H1 (cell line): Measurements from ENCODE around the gene SEC22B. TPM values are rescaled to one million over a fixed set of nuclear protein-coding genes. Genes with fewer than 3 reads are reported as not detected.
"Not testable (repeated sequence)": the region's sequence is repeated elsewhere in the genome, so short reads cannot be mapped to it uniquely, and the experiment has no call there.

Experiments used
- CTCF ChIA-PET: fragments of 300-600 bp; sonication (Branson Sonifier 250); formaldehyde crosslinking; loops from one replicate; lab custom pipeline; 2021; ENCODE audit not compliant: partially characterized antibody; lab: Charles Lee
- POLR2A ChIA-PET: fragments of 300-600 bp; sonication (Branson Sonifier 250); formaldehyde crosslinking; loops from one replicate; lab custom pipeline; 2021; ENCODE audit warnings: inconsistent platforms; ENCODE audit not compliant: partially characterized antibody; lab: Charles Lee
- DNase-seq, 2 experiments: peaks; one replicate each; pipeline versions ENCODE4 v3.0.0 to v3.0.0-alpha.2; 2010 to 2022; ENCODE audit warnings: low spot score in 2 of 2, low read depth in 1 of 2, mixed read lengths in 1 of 2
- FAIRE-seq: peaks from 2 replicates; lab custom pipeline; 2011; peaks lifted over from hg19 to GRCh38; lab: Jason Lieb, UNC
- H2AFZ ChIP-seq: 2 replicates; pipeline ENCODE4 v1.8.1; 2012; ENCODE audit warnings: low read length, inconsistent platforms
- H2AK5ac ChIP-seq: 2 replicates; pipeline ENCODE4 v1.6.1; 2013; ENCODE audit warnings: low read depth, low read length
- H2BK120ac ChIP-seq: replicated peaks from 2 replicates; pipeline ENCODE3; 2013; ENCODE audit warnings: low read depth, low read length, inconsistent platforms
- H2BK12ac ChIP-seq: 2 replicates; pipeline ENCODE4 v1.6.1; 2013; ENCODE audit warnings: low read depth, low read length
- H2BK15ac ChIP-seq: 2 replicates; pipeline ENCODE4 v1.6.1; 2013; ENCODE audit warnings: low read length
- H2BK20ac ChIP-seq: 2 replicates; pipeline ENCODE4 v1.6.1; 2013; ENCODE audit warnings: low read length
- H2BK5ac ChIP-seq: 2 replicates; pipeline ENCODE4 v1.6.1; 2013; ENCODE audit warnings: low read depth, low read length
- H3K14ac ChIP-seq: 2 replicates; pipeline ENCODE4 v1.6.1; 2013; ENCODE audit warnings: inconsistent platforms; ENCODE audit not compliant: insufficient read length
- H3K18ac ChIP-seq: 2 replicates; pipeline ENCODE4 v1.6.1; 2013; ENCODE audit warnings: low read length; ENCODE audit errors: extremely low read depth
- H3K23ac ChIP-seq: 2 replicates; pipeline ENCODE4 v1.6.1; 2013; ENCODE audit warnings: inconsistent platforms; ENCODE audit not compliant: insufficient read length
- H3K23me2 ChIP-seq: 2 replicates; pipeline ENCODE4 v1.6.1; 2013; ENCODE audit warnings: low read depth, low read length
- H3K27ac ChIP-seq: 2 replicates; pipeline ENCODE4 v1.6.1; 2011; ENCODE audit warnings: low read depth, low read length, inconsistent platforms
- H3K27me3 ChIP-seq, 4 experiments: replicated peaks in 1 of 4; 1 replicate in 1 of 4; 2 replicates in 3 of 4; pipeline versions ENCODE4 v1.6.1 to v1.8.1; 2011 to 2013; ENCODE audit warnings: low read length in 3 of 4, mild to moderate bottlenecking in 3 of 4, inconsistent platforms in 2 of 4, mixed read lengths in 2 of 4, moderate library complexity in 1 of 4; ENCODE audit not compliant: control insufficient read depth in 3 of 4, insufficient read depth in 3 of 4; ENCODE audit errors: extremely low read depth in 1 of 4
- H3K36me3 ChIP-seq, 4 experiments: 2 replicates each; pipeline versions ENCODE4 v1.6.1 to v1.8.1; 2011 to 2013; ENCODE audit warnings: mild to moderate bottlenecking in 4 of 4, low read length in 3 of 4, moderate library complexity in 2 of 4, control low read depth in 1 of 4, inconsistent platforms in 1 of 4; ENCODE audit not compliant: insufficient read depth in 4 of 4, control insufficient read depth in 2 of 4
- H3K4ac ChIP-seq: replicated peaks from 2 replicates; pipeline ENCODE3; 2013; ENCODE audit warnings: low read length, low read depth, mixed read lengths, inconsistent platforms; ENCODE audit not compliant: insufficient read length
- H3K4me1 ChIP-seq, 4 experiments: replicated peaks in 1 of 4; 1 replicate in 1 of 4; 2 replicates in 3 of 4; pipeline versions ENCODE4 v1.6.1 to v1.8.1; 2011 to 2013; ENCODE audit warnings: low read length in 3 of 4, inconsistent platforms in 2 of 4, mixed read lengths in 1 of 4; ENCODE audit not compliant: insufficient read depth in 4 of 4, control insufficient read depth in 3 of 4
- H3K4me2 ChIP-seq, 2 experiments: 2 replicates each; pipeline versions ENCODE4 v1.6.1 to v1.8.1; 2011 to 2013; ENCODE audit warnings: low read depth in 2 of 2, low read length in 2 of 2, control low read depth in 1 of 2, inconsistent platforms in 1 of 2, mild to moderate bottlenecking in 1 of 2; ENCODE audit not compliant: insufficient read depth in 1 of 2
- H3K4me3 ChIP-seq, 4 experiments: fragments of 200-600, 300-600 bp in 1 of 4; sonication (generic), shearing (Covaris generic), sonication (Bioruptor Twin) in 1 of 4; 2 replicates each; pipeline versions ENCODE4 v1.5.1 to v1.8.1; 2011 to 2016; ENCODE audit warnings: low read length in 4 of 4, low read depth in 3 of 4, control low read depth in 2 of 4, inconsistent platforms in 2 of 4, mild to moderate bottlenecking in 2 of 4, mixed read lengths in 1 of 4, moderate library complexity in 1 of 4; ENCODE audit not compliant: insufficient read depth in 2 of 4; ENCODE audit errors: extremely low read depth in 1 of 4
- H3K56ac ChIP-seq: replicated peaks from 2 replicates; pipeline ENCODE3; 2013; ENCODE audit warnings: low read depth, mild to moderate bottlenecking, mixed read lengths, low read length, inconsistent platforms; ENCODE audit not compliant: insufficient read length
- H3K79me1 ChIP-seq: 2 replicates; pipeline ENCODE4 v1.6.1; 2013; ENCODE audit warnings: low read depth, low read length, control low read depth
- H3K79me2 ChIP-seq, 2 experiments: 2 replicates each; pipeline versions ENCODE4 v1.6.1 to v1.8.1; 2012 to 2013; ENCODE audit warnings: low read length in 2 of 2, mild to moderate bottlenecking in 2 of 2, inconsistent platforms in 1 of 2; ENCODE audit not compliant: insufficient read depth in 2 of 2, control insufficient read depth in 1 of 2
- H3K9ac ChIP-seq, 4 experiments: replicated peaks in 1 of 4; 1 replicate in 1 of 4; 2 replicates in 3 of 4; pipeline versions ENCODE4 v1.6.1 to v1.8.1; 2011 to 2013; ENCODE audit warnings: low read depth in 3 of 4, low read length in 3 of 4, control low read depth in 2 of 4, mild to moderate bottlenecking in 2 of 4, moderate library complexity in 2 of 4, inconsistent platforms in 1 of 4; ENCODE audit errors: extremely low read depth in 1 of 4
- H3K9me3 ChIP-seq, 2 experiments: 2 replicates each; pipeline versions ENCODE4 v1.6.1 to v1.8.1; 2012 to 2013; ENCODE audit warnings: mild to moderate bottlenecking in 2 of 2, moderate library complexity in 2 of 2, control low read depth in 1 of 2, inconsistent platforms in 1 of 2, low read depth in 1 of 2, low read length in 1 of 2, mixed read lengths in 1 of 2; ENCODE audit not compliant: insufficient read depth in 2 of 2
- H4K20me1 ChIP-seq, 2 experiments: replicated peaks in 1 of 2; 2 replicates each; pipeline versions ENCODE3 to v1.8.1; 2011 to 2013; ENCODE audit warnings: inconsistent platforms in 2 of 2, low read length in 2 of 2, mild to moderate bottlenecking in 1 of 2; ENCODE audit not compliant: insufficient read depth in 2 of 2, control insufficient read depth in 1 of 2
- H4K5ac ChIP-seq: 2 replicates; pipeline ENCODE4 v1.6.1; 2013; ENCODE audit warnings: low read length, low read depth, mixed read lengths, inconsistent platforms; ENCODE audit not compliant: insufficient read length
- H4K8ac ChIP-seq: 2 replicates; pipeline ENCODE4 v1.8.0; 2013; ENCODE audit warnings: mild to moderate bottlenecking, moderate library complexity, low read length, inconsistent platforms; ENCODE audit not compliant: insufficient read depth; ENCODE audit errors: extremely low read depth
- H4K91ac ChIP-seq: replicated peaks from 2 replicates; pipeline ENCODE3; 2013; ENCODE audit warnings: low read length, mixed read lengths, inconsistent platforms; ENCODE audit not compliant: insufficient read length
- WGBS, 2 experiments: shearing (Covaris generic) in 1 of 2; methylation state at CpG; one replicate each; pipeline versions ENCODE4 v1.1.6 to v1.1.7; 2013 to 2015; ENCODE audit warnings: low lambda C conversion rate in 2 of 2, mixed read lengths in 2 of 2, inconsistent platforms in 1 of 2, low coverage in 1 of 2, missing lambda C conversion rate in 1 of 2; ENCODE audit not compliant: insufficient replicate concordance in 2 of 2, insufficient coverage in 1 of 2, insufficient read length in 1 of 2; ENCODE audit errors: extremely low coverage in 1 of 2, missing lambda C conversion rate in 1 of 2; 5-methylcytosine and 5-hydroxymethylcytosine counted together
- polyA plus RNA-seq, 7 experiments: library from polyadenylated mRNA; depleted of rRNA in 3 of 7; stranded (reverse) in 5 of 7; unstranded in 2 of 7; fragments of >200 nt in 5 of 7; fragments of 200-250 nt in 2 of 7; gene quantifications; 1 replicate in 5 of 7; 2 replicates in 1 of 7; 4 replicates in 1 of 7; pipeline versions ENCODE4 v1.2.1 to v1.2.3, GENCODE V29; 2011 to 2013; ENCODE audit warnings: missing spikeins in 2 of 7, mixed read lengths in 2 of 7
- total RNA-seq: library from RNA; stranded (reverse); fragmentation: NEBNext Ultra II Directional; extraction: Animal tissue kit (Norgen Biotek cat#: 25700); gene quantifications from 2 replicates; pipeline ENCODE4 v1.2.1, GENCODE V29; 2021

SEC22B gene
- total and polyA plus RNA-seq, 2 of the 8 experiments (the other 6 are each of a cell fraction or from before 2014, with no cell fraction given) = 5.6 to 11.6 TPM

- H3K4me2 ChIP-seq, H3K27ac ChIP-seq: not testable (repeated sequence)
Measured at GRCh38 chr1:120178058-120178457, 1.7 kb upstream of the SEC22B start.

GRCh38 chr1:120175688-120176087 is 632 bp downstream of the SEC22B start:
- H3K4me2 ChIP-seq = peak overlapping the region; percentile 47 to 65
- H2AK5ac ChIP-seq, H3K79me2 ChIP-seq, FAIRE-seq, H2BK20ac ChIP-seq, H3K36me3 ChIP-seq, H2BK15ac ChIP-seq, H3K14ac ChIP-seq, H4K91ac ChIP-seq, H4K8ac ChIP-seq, H2BK12ac ChIP-seq, H3K18ac ChIP-seq, H3K4me1 ChIP-seq, H3K23me2 ChIP-seq, H3K4ac ChIP-seq, H3K23ac ChIP-seq, H3K79me1 ChIP-seq, DNase-seq, H3K27me3 ChIP-seq, H4K5ac ChIP-seq, H3K56ac ChIP-seq, H4K20me1 ChIP-seq, H2BK120ac ChIP-seq, H3K9me3 ChIP-seq: not testable (repeated sequence)
- H3K9ac ChIP-seq = peak overlapping the region; percentile 67 to 85 (median 81)
- ChIA-PET CTCF (interaction anchor here (1.0 kb wide), 1 partner anchor 12 kb away, joined by 3 read pairs; no protein-coding TSS in a partner anchor), POLR2A (interaction anchor here (1.2 kb wide), 1 partner anchor 431 kb away, joined by 4 read pairs; no protein-coding TSS in a partner anchor)
- peak overlapping the region; percentile 54; the same call in 1 of the 2 replicates for H2AFZ ChIP-seq
- H3K27ac ChIP-seq = peak overlapping the region; percentile 70
- WGBS, 2 experiments = 2% methylated on average over 5 of the region's 7 CpGs; no CpG with 5 or more reads in 1 of the 2 experiments
- H2BK5ac ChIP-seq = peak overlapping the region; percentile 89
- H3K4me3 ChIP-seq = peak overlapping the region; percentile 71 to 97 (median 86)

More at GRCh38 chr1:120178058-120178457, 1.7 kb upstream of the SEC22B start:
- H2BK5ac ChIP-seq, H3K9ac ChIP-seq, H2AFZ ChIP-seq, H3K79me1 ChIP-seq, H4K8ac ChIP-seq, H3K4me1 ChIP-seq, H3K14ac ChIP-seq, CTCF ChIA-PET, H3K79me2 ChIP-seq, H3K4me3 ChIP-seq, H4K91ac ChIP-seq, H3K9me3 ChIP-seq, FAIRE-seq, H2BK15ac ChIP-seq, H4K5ac ChIP-seq, H2BK12ac ChIP-seq, H2BK20ac ChIP-seq, POLR2A ChIA-PET, H3K23ac ChIP-seq, H3K18ac ChIP-seq, H3K27me3 ChIP-seq, DNase-seq, H4K20me1 ChIP-seq, H3K56ac ChIP-seq, H3K4ac ChIP-seq, H2AK5ac ChIP-seq, H3K36me3 ChIP-seq, H3K23me2 ChIP-seq, H2BK120ac ChIP-seq: not testable (repeated sequence)
- WGBS, 2 experiments = 93% methylated on average over 2 of the region's 2 CpGs; no CpG with 5 or more reads in 1 of the 2 experiments
